Measurements from ENCODE around the gene CCDC86.

DNA sequence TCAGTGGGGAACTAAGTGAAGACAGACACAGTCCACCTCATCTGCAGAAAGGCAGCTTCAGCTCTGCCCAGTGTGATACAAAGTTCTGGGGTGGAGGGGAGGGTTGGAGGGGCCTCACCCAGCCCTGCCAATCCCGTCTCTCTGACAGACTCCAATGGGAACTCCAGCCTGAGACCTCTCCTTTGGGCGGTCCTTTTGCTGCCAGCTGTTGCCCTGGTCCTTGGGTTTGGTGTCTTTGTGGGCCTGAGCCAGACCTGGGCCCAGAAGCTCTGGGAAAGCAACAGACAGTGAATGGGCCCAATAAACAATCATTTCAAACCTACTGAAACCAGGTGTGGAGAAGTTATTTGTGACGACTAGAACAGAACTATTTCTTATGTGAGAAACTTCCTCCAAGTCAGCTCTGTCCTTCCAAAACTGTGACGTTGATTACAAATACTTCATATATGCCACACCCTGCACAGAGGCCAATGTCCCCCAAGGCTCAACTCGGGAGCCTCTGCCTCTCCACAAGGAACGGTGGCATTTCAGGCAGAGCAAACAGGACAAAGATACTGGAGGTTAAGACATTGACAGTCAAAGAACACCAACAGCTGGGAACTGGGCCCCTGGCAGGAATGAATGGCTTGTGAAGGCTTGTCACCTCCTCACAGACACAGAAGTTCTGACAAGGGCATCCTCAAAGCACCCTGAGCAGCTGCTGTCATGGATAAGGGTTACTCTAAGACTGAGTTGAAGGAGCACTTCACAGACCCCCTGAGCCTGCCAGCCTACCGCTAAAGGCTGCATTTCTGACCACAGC, 33.7 kb downstream of the CCDC86 start:
- TF ChIP-seq NR2C2 (CRISPR knock-in tag; IDR thresholded peaks at IDR 0.05), result no peak
- TF ChIP-seq SP1 (CRISPR knock-in tag; conservative IDR thresholded peaks at IDR 0.05), result no peak
- TF ChIP-seq, protein P1, sequence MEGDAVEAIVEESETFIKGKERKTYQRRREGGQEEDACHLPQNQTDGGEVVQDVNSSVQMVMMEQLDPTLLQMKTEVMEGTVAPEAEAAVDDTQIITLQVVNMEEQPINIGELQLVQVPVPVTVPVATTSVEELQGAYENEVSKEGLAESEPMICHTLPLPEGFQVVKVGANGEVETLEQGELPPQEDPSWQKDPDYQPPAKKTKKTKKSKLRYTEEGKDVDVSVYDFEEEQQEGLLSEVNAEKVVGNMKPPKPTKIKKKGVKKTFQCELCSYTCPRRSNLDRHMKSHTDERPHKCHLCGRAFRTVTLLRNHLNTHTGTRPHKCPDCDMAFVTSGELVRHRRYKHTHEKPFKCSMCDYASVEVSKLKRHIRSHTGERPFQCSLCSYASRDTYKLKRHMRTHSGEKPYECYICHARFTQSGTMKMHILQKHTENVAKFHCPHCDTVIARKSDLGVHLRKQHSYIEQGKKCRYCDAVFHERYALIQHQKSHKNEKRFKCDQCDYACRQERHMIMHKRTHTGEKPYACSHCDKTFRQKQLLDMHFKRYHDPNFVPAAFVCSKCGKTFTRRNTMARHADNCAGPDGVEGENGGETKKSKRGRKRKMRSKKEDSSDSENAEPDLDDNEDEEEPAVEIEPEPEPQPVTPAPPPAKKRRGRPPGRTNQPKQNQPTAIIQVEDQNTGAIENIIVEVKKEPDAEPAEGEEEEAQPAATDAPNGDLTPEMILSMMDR (IDR thresholded peaks at IDR 0.05), result no peak
- TF ChIP-seq, protein P2, sequence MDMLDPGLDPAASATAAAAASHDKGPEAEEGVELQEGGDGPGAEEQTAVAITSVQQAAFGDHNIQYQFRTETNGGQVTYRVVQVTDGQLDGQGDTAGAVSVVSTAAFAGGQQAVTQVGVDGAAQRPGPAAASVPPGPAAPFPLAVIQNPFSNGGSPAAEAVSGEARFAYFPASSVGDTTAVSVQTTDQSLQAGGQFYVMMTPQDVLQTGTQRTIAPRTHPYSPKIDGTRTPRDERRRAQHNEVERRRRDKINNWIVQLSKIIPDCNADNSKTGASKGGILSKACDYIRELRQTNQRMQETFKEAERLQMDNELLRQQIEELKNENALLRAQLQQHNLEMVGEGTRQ (CRISPR knock-in tag; IDR thresholded peaks at IDR 0.05), result no peak
- no peak for TF ChIP-seq ETV6 (CRISPR knock-in tag; IDR thresholded peaks at IDR 0.05)
- TF ChIP-seq, protein P3, sequence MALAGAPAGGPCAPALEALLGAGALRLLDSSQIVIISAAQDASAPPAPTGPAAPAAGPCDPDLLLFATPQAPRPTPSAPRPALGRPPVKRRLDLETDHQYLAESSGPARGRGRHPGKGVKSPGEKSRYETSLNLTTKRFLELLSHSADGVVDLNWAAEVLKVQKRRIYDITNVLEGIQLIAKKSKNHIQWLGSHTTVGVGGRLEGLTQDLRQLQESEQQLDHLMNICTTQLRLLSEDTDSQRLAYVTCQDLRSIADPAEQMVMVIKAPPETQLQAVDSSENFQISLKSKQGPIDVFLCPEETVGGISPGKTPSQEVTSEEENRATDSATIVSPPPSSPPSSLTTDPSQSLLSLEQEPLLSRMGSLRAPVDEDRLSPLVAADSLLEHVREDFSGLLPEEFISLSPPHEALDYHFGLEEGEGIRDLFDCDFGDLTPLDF (CRISPR knock-in tag; IDR thresholded peaks at IDR 0.05), result no peak
- no peak for TF ChIP-seq NFYB (CRISPR knock-in tag; conservative IDR thresholded peaks at IDR 0.05; ENCODE audit: low read depth)
- TF ChIP-seq FOXJ3 (CRISPR knock-in tag; IDR thresholded peaks at IDR 0.05; ENCODE audit: borderline replicate concordance), result no peak
- TF ChIP-seq NR3C1 (CRISPR knock-in tag; conservative IDR thresholded peaks at IDR 0.05; ENCODE audit: low read depth), result no peak
- TF ChIP-seq JUN (CRISPR knock-in tag; IDR thresholded peaks at IDR 0.05), result no peak
